Anterior cingulate cortex (tissue), 58 donors: ENCODE data around the gene HOOK1.
"Not testable (repeated sequence)": the region's sequence is repeated elsewhere in the genome, so short reads cannot be mapped to it uniquely, and the experiment has no call there.

Experiments used
- DNase-seq, 58 donors: peaks; one replicate each; lab custom pipeline; 2025; lab: John Stamatoyannopoulos, UW

Gene HOOK1

GRCh38 chr1:59880735-59881134 is 66.0 kb downstream of the HOOK1 start:
- peak in 4 of 58 donors; percentile 6 to 21 (median 14) for DNase-seq

- DNase-seq: no peak
Observed at GRCh38 chr1:59885160-59885832, 70.5 kb downstream of the HOOK1 start.

DNA sequence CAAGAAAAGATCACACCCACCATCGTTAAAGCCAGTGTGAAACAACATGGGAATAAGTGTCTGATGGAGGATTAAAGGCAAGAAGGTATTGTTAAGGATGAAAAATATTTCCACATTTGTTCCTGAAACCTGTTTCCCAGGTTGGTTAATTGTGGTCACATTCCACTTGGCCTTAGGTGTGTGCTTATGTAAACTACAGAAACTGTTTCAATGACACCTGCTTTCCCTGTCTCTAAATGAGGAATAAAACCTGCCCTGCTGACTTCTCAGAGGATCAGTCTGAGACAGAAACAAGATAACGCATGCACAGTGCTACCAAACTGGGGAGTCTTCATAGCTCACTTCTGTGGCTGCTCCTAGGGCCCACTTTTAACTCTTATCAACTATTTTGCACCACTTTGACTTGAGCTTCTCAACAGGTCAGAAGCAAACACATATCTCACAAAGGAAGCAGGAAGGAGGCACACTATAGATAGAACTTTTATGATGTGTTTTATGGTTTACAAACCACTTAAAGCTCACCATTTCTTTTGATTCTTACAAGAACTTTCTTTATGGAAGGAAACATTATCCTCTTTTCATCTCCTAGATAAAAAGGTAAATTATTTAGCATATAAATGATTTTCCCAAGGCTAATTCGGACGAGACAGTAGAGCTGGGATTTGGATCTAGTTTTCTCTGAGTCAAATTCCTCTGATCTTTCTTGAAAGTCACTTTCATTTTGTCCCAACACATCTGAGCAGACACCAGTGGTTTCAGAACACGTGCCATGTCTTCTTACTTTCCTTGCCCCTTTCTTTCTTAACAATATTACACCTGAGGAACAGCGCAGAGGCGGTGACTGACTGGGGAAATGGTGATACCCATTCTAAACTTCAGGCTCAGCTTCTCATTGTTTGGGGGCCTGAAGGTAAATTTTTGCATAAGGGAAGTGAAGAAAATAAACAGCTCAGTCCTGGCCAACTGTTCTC is 78.4 kb downstream of the HOOK1 start:
- DNase-seq: no peak

DNA sequence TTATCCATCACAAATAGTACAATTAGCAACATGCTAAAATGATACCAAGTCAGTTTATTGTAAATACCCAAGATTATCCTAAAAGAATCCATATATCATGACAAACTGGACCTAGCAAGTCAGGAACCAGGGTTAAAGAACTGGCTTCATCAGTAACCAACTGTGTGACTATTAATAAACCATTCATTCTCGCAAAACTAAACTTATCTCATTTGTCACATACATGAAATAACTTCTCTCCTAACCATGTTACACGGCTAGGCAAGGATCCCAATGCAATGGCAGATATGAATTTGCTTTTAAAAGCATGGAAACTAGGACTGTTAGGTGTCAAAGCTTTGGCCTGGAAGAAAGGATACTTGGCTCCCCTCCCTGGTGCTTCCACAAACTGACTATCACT is 82.4 kb downstream of the HOOK1 start:
- no peak for DNase-seq

DNA sequence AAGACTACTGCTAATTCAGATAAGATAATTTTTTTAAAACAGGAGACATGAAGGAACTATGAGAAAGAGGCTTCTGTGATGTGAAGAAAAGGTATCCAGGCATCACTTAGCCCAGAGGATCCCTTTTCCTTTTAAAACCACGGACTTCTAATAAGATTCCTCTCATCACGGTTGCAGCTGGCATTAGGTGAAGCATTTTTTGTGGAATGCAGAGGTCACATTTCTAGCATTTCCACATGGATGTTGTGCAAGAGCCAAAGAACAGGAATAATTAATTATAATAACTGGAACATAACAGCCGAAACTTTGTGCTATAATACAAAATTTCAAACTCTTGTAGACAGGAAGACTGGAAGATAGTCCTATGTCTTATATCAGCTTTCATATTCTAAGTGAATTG is 84.2 kb downstream of the HOOK1 start:
- no peak for DNase-seq

- DNase-seq: no peak
Observed at GRCh38 chr1:59900640-59901039, 85.9 kb downstream of the HOOK1 start.

DNA sequence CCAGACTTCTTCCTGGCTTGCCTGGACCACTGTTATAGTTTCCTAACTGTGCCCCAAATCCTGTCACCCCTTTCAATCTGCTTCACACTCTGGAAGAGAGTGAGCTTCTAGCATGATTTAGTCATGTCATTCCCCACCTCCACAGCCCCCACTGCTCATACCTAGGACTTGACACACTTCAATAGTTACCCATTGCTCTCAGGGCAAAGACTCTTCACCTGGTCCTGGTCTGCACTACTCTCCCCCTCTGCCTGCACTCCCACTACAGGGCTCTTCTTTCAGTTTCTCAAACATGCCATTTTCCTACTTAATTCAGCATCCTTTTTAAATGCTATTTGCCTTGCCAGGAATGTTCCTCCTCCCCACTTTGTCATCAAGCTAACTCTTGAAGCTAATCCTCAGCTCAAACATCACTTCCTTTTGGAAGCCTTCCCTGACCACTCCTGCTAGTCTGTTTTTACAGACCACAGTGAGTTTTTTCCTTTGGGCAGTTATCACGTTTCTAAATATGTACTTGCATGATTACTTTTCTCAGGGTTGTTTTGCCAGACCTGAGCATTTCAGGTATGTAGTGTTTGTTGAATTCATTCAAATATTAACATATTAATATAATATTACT is 87.1 kb downstream of the HOOK1 start:
- DNase-seq: no peak

DNA sequence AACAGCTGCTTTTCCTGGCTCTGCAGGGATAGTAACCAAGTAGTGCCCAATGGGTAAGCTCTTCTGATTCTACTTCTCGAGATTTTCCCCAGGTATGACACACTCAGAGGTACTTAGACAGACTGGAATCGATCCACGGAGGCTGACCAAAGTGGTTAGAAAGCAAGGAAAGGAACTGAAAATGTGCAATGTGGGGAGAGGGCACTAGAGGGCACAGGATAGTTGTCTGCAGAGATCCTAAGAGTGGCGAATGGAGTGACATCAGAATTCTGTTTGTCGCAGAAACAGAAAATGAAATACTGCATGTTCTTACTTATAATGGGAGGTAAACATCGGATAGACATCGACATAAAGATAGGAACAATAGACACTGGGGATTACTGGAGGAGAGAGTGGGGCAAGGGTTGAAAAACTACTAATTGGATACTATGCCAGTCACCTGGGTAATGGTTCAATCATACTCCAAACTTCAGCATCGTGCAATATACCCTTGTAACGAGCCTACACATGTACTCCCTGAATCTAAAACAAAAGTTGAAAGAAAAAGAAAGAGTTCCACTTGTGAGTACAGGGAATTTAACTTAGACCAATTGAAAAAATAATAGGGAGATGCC is 88.5 kb downstream of the HOOK1 start:
- peak in 27 of 58 donors; percentile 3 to 74 (median 25) for DNase-seq

- no peak for DNase-seq
Observed at GRCh38 chr1:59906931-59907330, 92.2 kb downstream of the HOOK1 start.

DNA sequence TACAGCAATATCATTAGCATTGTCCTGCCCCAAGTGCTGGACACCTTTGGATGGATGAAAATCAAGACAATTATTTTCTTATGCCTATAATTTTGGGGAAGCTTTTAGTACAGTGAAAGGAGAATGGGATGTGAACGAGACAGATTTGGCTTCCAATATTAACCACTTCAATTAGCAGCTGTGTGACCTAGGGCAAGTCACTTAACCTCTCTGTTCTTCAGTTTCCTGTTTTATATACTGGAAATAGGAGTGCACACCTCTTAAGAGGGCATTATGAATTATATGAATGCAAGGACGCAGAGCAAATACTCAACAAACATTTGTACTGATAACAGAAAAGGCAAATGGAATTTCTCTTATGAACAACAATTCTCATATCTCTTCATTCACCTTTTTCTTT is 93.3 kb downstream of the HOOK1 start:
- no peak for DNase-seq

- no peak for DNase-seq
Observed at GRCh38 chr1:59908682-59909081, 93.9 kb downstream of the HOOK1 start.

DNA sequence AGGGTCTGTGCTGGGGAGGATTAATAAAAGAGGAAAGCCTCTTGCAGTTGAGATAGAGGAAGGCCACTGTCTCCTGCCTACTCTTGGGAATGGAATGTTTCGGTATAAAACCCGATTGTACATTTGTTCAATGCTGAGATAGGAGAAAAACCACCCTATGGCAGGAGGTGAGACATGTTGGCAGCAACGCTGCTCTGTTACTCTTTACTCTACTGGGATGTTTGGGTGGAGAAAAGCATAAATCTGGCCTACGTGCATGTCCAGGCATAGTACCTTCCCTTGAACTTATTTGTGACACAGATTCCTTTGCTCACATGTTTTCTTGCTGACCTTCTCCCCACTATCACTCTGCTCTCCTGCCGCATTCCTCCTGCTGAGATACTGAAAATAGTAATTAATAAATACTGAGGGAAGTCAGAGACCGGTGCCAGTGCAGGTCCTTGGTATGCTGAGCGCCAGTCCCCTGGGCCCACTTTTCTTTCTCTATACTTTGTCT is 100.1 kb downstream of the HOOK1 start:
- DNase-seq: not testable (repeated sequence)

GRCh38 chr1:59915516-59915915 is 100.8 kb downstream of the HOOK1 start:
- DNase-seq: no peak

GRCh38 chr1:59917026-59917784 is 102.5 kb downstream of the HOOK1 start:
- peak in 55 of 58 donors; percentile 12 to 94 (median 63) for DNase-seq

DNA sequence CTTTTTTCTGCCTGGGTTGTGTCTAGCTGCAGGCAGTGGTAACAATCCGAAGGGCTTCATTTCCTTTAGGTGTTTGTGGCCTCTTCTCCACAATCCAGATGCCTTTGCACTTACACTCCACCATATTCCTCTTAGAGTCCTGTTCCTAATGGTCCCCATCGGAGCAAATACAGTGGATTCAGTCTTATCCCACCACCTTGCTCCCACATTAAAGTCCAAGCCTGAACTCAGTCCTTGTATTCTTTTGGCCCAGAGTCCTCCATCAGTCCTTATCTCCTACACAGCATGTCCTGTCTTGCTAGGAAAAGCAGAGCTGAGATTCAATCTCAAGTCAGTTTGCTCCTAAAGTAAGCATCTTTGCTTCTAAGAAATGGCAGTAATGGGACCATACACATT is 103.0 kb downstream of the HOOK1 start:
- DNase-seq: no peak

DNA sequence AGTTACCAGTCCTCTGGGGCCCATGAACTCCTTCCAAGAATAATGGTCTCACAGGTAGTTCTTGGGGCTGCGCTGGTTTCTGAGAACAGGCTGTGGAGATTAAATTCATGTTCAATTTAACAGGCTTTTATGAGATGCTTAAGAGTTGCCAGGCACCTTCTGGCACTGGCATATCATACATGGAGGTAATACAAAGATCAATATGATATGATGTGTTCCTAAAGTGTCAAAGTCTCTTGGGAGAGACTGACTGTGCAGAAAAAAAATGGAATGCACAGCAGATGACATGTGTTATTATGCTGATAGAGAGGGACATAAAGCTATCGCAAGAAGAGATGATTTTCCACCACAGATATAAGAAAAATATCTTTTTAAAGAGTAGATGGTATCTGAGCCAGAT is 105.0 kb downstream of the HOOK1 start:
- DNase-seq: no peak

DNA sequence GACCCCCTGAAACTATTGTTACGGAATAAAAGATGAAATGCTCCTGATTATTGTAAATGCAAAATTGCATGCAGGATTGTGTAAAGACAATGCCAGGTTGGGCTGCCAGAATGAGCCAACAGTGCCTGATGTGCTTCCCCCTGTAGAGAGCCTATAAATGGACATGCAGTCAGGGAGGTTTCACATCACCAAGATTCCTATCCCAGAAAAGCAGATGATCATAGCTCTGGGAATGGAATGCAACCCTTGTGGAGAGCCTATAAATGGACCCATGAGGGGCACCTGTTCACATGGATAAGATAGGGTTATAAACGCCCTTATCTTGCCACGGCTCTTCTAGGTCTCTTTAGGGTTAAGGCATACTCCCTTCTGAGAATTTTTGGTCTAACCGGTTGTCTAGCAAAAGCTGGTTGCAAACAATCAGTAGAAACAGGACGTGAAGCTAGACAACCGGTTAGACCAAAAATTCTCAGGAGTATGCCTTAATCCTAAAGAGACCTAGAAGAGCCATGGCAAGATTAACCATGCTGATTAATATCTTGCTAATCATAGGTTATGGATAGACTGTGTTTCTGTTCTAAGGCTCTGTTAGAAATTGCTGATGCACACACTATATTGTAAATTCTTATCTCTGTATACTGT is 106.6 kb downstream of the HOOK1 start:
- DNase-seq: not testable (repeated sequence)

DNA sequence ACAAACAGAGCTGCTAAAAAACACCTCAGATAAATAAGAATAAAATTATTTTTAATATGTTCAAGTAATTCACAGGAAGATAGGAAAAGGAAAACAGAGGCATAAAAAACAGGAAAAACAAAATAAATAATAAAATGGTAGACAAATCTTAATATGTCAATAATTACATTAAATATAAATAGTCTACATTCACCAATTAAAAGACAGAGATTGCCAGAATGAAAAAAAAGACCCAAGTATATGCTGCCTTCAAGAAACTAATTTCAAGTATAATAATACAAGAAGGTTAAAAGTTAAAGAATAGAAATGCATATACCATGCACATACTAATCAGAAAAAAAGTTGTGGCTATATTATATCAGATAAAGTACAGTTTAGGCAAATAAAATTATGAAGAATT is 109.9 kb downstream of the HOOK1 start:
- DNase-seq: no peak
